ENCODE measurements around the gene GPC3. TPM values are rescaled to one million over a fixed set of nuclear protein-coding genes. Genes with fewer than 3 reads are reported as not detected.
"Not testable (repeated sequence)": the region's sequence is repeated elsewhere in the genome, so short reads cannot be mapped to it uniquely, and the experiment has no call there.

The GPC3 gene
- total RNA-seq, 1 donor, result not detected

- no peak overlapping the region for H3K4me3 ChIP-seq (ENCODE audit: low read depth, low read length)
- TF ChIP-seq CTCF (IDR thresholded peaks at IDR 0.05; ENCODE audit: insufficient read depth, low read depth, low read length), result no peak
- no peak for DNase-seq (ENCODE audit: low read depth)
These were observed 202.1 kb downstream of the GPC3 start for GRCh38 chrX:133783274-133783673.

GRCh38 chrX:133781174-133781573 is 204.2 kb downstream of the GPC3 start:
- no peak overlapping the region for H3K4me3 ChIP-seq (ENCODE audit: low read depth, low read length)
- no peak for TF ChIP-seq CTCF (IDR thresholded peaks at IDR 0.05; ENCODE audit: insufficient read depth, low read depth, low read length)
- no peak for DNase-seq (ENCODE audit: low read depth)

- DNase-seq (ENCODE audit: low read depth), result no peak
- TF ChIP-seq CTCF (IDR thresholded peaks at IDR 0.05; ENCODE audit: insufficient read depth, low read depth, low read length), result peak; percentile 55
These were observed 209.3 kb downstream of the GPC3 start for GRCh38 chrX:133776072-133776471.

GRCh38 chrX:133774807-133775206 is 210.6 kb downstream of the GPC3 start:
- no peak for TF ChIP-seq CTCF (IDR thresholded peaks at IDR 0.05; ENCODE audit: insufficient read depth, low read depth, low read length)
- H3K4me3 ChIP-seq (ENCODE audit: low read depth, low read length), result no peak overlapping the region
- no peak for DNase-seq (ENCODE audit: low read depth)

More at GRCh38 chrX:133776072-133776471, 209.3 kb downstream of the GPC3 start:
- no peak overlapping the region for H3K4me3 ChIP-seq (ENCODE audit: low read depth, low read length)

- DNase-seq (ENCODE audit: low read depth), result no peak
- H3K4me3 ChIP-seq (ENCODE audit: low read depth, low read length), result no peak overlapping the region
- no peak for TF ChIP-seq CTCF (IDR thresholded peaks at IDR 0.05; ENCODE audit: insufficient read depth, low read depth, low read length)
These were observed 214.2 kb downstream of the GPC3 start for GRCh38 chrX:133771086-133771646.

GRCh38 chrX:133762976-133763548 is 222.3 kb downstream of the GPC3 start:
- not testable (repeated sequence) for H3K4me3 ChIP-seq (ENCODE audit: low read depth, low read length); DNase-seq (ENCODE audit: low read depth)

- no peak for TF ChIP-seq CTCF (IDR thresholded peaks at IDR 0.05; ENCODE audit: insufficient read depth, low read depth, low read length)
- no peak overlapping the region for H3K4me3 ChIP-seq (ENCODE audit: low read depth, low read length)
- no peak for DNase-seq (ENCODE audit: low read depth)
These were observed 230.7 kb downstream of the GPC3 start for GRCh38 chrX:133754657-133755056.
